ENCODE data around the gene ZNF317.

DNA sequence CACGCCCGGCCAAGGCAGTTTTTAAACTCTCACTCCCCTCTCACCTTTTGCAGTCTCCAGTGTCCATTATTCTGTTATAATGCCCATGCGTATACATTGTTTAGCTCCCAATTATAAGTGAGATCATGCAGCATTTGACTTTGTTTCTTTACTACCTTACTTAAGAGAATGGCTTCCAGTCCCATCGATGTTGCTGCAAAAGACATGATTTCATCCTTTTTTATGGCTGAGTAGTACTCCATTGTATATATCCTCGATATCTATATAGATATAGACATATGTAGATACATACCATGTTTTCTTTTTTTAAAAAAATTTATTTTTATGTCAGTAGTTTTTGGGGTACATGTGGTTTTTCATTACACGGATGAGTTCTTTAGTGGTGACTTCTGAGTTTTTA lies 47.0 kb downstream of the ZNF317 start:
- TF ChIP-seq, protein P1, sequence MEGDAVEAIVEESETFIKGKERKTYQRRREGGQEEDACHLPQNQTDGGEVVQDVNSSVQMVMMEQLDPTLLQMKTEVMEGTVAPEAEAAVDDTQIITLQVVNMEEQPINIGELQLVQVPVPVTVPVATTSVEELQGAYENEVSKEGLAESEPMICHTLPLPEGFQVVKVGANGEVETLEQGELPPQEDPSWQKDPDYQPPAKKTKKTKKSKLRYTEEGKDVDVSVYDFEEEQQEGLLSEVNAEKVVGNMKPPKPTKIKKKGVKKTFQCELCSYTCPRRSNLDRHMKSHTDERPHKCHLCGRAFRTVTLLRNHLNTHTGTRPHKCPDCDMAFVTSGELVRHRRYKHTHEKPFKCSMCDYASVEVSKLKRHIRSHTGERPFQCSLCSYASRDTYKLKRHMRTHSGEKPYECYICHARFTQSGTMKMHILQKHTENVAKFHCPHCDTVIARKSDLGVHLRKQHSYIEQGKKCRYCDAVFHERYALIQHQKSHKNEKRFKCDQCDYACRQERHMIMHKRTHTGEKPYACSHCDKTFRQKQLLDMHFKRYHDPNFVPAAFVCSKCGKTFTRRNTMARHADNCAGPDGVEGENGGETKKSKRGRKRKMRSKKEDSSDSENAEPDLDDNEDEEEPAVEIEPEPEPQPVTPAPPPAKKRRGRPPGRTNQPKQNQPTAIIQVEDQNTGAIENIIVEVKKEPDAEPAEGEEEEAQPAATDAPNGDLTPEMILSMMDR (IDR thresholded peaks at IDR 0.05): no peak
- no peak for TF ChIP-seq TCF7L2 (IDR thresholded peaks at IDR 0.05; ENCODE audit: low read depth, low read length)

Data from Panc1 (cell line).